GM12865 (cell line): ENCODE measurements around the gene CHRNG.

Experiments
- DNase-seq: peaks from one replicate; pipeline ENCODE4 v3.0.0; 2010; ENCODE audit warnings: low read depth
- H3K4me3 ChIP-seq: 2 replicates; pipeline ENCODE4 v1.5.1; 2011; ENCODE audit warnings: mild to moderate bottlenecking, low read depth, low read length, control low read depth
- CTCF ChIP-seq: IDR thresholded peaks from 2 replicates; pipeline ENCODE4 v1.5.1; 2011; ENCODE audit warnings: low read length, control low read depth, low read depth, inconsistent platforms; ENCODE audit not compliant: insufficient read depth; ENCODE audit errors: missing control alignments

Gene CHRNG

GRCh38 chr2:232539298-232540231 lies at the start of gene CHRNG:
TSS of gene CHRNG (plus strand) at chr2:232539692. CDS start at chr2:232539748, 56 bp downstream.
- H3K4me3 ChIP-seq, result no peak within 1 kb of the TSS
- TF ChIP-seq CTCF, result no peak
- no peak for DNase-seq

GRCh38 chr2:232490221-232491138 lies 49.0 kb upstream of the CHRNG start:
- DNase-seq, result no peak
- no peak overlapping the region for H3K4me3 ChIP-seq
- TF ChIP-seq CTCF, result no peak

- DNase-seq, result no peak
- no peak for TF ChIP-seq CTCF
- no peak overlapping the region for H3K4me3 ChIP-seq
Observed at GRCh38 chr2:232491139-232491780, 48.2 kb upstream of the CHRNG start.

GRCh38 chr2:232492236-232492848 lies 47.1 kb upstream of the CHRNG start:
- no peak overlapping the region for H3K4me3 ChIP-seq
- no peak for DNase-seq
- TF ChIP-seq CTCF, result no peak

- TF ChIP-seq CTCF, result no peak
- no peak for DNase-seq
- no peak overlapping the region for H3K4me3 ChIP-seq
Observed at GRCh38 chr2:232492963-232493700, 46.4 kb upstream of the CHRNG start.
